NT2/D1 (cell line): ENCODE measurements around the gene AADACL4.

Source experiments
- DNase-seq: peaks from one replicate; pipeline ENCODE4 v3.0.0-alpha.2; 2011; ENCODE audit warnings: low read depth, low spot score
- H3K27me3 ChIP-seq: 2 replicates; pipeline ENCODE4 v1.6.0; 2011; ENCODE audit warnings: mild to moderate bottlenecking; ENCODE audit not compliant: insufficient read length, insufficient read depth
- H3K36me3 ChIP-seq: 2 replicates; pipeline ENCODE4 v1.6.1; 2011; ENCODE audit warnings: mild to moderate bottlenecking, low read length, mixed read lengths; ENCODE audit not compliant: insufficient read depth, insufficient read length
- H3K4me1 ChIP-seq: 2 replicates; pipeline ENCODE4 v1.5.1; 2011; ENCODE audit not compliant: insufficient read depth, insufficient read length
- H3K4me3 ChIP-seq: 2 replicates; pipeline ENCODE4 v1.5.1; 2011; ENCODE audit warnings: low read depth; ENCODE audit not compliant: insufficient read length
- H3K9ac ChIP-seq: 2 replicates; pipeline ENCODE4 v1.6.0; 2011; ENCODE audit warnings: low read depth; ENCODE audit not compliant: insufficient read length
- H3K9me3 ChIP-seq: 2 replicates; pipeline ENCODE4 v1.5.1; 2011; ENCODE audit warnings: mild to moderate bottlenecking, low read length; ENCODE audit not compliant: insufficient read depth
- SUZ12 ChIP-seq: IDR thresholded peaks from 2 replicates; pipeline ENCODE4 v1.6.1; 2011; ENCODE audit not compliant: insufficient read length, insufficient read depth; ENCODE audit errors: extremely low read depth
- YY1 ChIP-seq: IDR thresholded peaks from 2 replicates; pipeline ENCODE4 v1.6.1; 2011; ENCODE audit not compliant: insufficient read length, insufficient read depth
- ZNF274 ChIP-seq: IDR thresholded peaks from 2 replicates; pipeline ENCODE4 v1.6.1; 2011; ENCODE audit warnings: mild to moderate bottlenecking, low read depth, low read length

AADACL4 gene

GRCh38 chr1:12621346-12622335 lies 22.2 kb upstream of the AADACL4 start:
- Histone ChIP-seq H3K9ac (no peak overlapping the region), H3K4me3 (no peak overlapping the region)
- TF ChIP-seq SUZ12 (no peak), ZNF274 (no peak), YY1 (no peak)

DNA sequence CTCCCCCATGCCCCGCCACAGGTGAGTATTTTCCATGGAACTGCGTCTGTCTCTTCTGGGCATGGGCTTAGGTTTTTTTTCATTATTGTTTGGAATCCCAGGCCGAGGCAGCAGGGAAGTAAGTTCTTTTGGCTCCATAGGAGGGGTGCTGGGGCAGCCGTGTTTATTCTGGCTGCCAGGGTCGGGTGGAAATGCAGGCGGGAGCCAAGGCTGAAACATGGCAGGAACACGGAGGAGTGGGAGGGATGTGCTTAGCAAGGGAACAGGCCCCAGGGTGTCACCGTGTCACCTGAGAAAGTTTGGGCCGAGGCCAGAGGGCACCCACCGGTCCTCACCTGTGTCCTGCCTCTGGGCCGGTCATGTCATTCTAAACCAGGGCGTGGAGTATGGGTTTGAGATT lies 21.4 kb upstream of the AADACL4 start:
- DNase-seq = no peak
- H3K4me3 ChIP-seq = no peak overlapping the region
- no peaks in the 10 kb centered on the region for H3K36me3 ChIP-seq
- H3K27me3 ChIP-seq = no peaks in the 10 kb centered on the region
- H3K9ac ChIP-seq = no peak overlapping the region
- no peak for TF ChIP-seq ZNF274
- no peak for TF ChIP-seq SUZ12
- TF ChIP-seq YY1 = no peak
- H3K9me3 ChIP-seq = no peaks in the 10 kb centered on the region
- peaks cover 8% of the 10 kb centered on the region for H3K4me1 ChIP-seq

More at GRCh38 chr1:12621346-12622335, 22.2 kb upstream of the AADACL4 start:
- DNase-seq = no peak
- H3K9me3 ChIP-seq = no peaks in the 10 kb centered on the region
- no peaks in the 10 kb centered on the region for H3K36me3 ChIP-seq
- peaks cover 8% of the 10 kb centered on the region for H3K4me1 ChIP-seq
- H3K27me3 ChIP-seq = no peaks in the 10 kb centered on the region

- no peak overlapping the region for H3K9ac ChIP-seq
These were observed 18.6 kb upstream of the AADACL4 start for GRCh38 chr1:12625276-12625675.

GRCh38 chr1:12626888-12627287 lies 17.0 kb upstream of the AADACL4 start:
- Histone ChIP-seq H3K4me3 (no peak overlapping the region), H3K27me3 (no peaks in the 10 kb centered on the region), H3K9ac (no peak overlapping the region), H3K9me3 (peaks cover 12% of the 10 kb centered on the region; the same call in 1 of the 2 replicates), H3K36me3 (no peaks in the 10 kb centered on the region), H3K4me1 (peaks cover 11% of the 10 kb centered on the region)
- TF ChIP-seq ZNF274 = no peak
- no peak for TF ChIP-seq SUZ12
- TF ChIP-seq YY1 = no peak
- DNase-seq = no peak

More at GRCh38 chr1:12625276-12625675, 18.6 kb upstream of the AADACL4 start:
- TF ChIP-seq YY1 (no peak), ZNF274 (no peak), SUZ12 (no peak)
- DNase-seq = no peak
- no peak overlapping the region for H3K4me3 ChIP-seq
- 0 out of 2 replicates have a peak, but pooled peaks cover 2% of the 10 kb centered on the region for H3K9me3 ChIP-seq
- H3K27me3 ChIP-seq = no peaks in the 10 kb centered on the region
- no peaks in the 10 kb centered on the region for H3K36me3 ChIP-seq
- H3K4me1 ChIP-seq = peaks cover 9% of the 10 kb centered on the region

DNA sequence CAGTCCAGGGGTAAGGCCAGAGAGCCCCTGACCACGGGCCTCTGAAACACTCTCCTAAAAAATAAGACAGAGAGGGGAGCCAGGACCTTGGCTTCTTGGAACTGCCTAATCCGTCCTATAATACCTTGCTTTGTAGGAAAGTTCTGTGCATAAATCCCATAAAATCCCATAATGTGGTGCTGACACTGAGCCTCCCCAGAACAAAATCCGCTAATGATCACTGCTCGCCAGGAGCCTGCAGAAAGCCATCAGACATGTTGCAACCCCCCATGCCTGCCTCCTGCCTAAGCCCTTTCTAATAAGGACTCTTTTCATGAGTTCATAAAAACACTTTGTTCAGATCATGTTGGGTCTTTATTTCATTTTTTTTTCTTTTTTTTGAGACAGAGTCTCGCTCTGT lies 16.6 kb upstream of the AADACL4 start:
- no peak overlapping the region for H3K9ac ChIP-seq
- no peak overlapping the region for H3K4me3 ChIP-seq
- peaks cover 10% of the 10 kb centered on the region for H3K4me1 ChIP-seq
- no peaks in the 10 kb centered on the region for H3K36me3 ChIP-seq
- TF ChIP-seq SUZ12 (no peak), YY1 (no peak), ZNF274 (no peak)
- H3K9me3 ChIP-seq = peaks cover 12% of the 10 kb centered on the region; the same call in 1 of the 2 replicates
- no peak for DNase-seq
- H3K27me3 ChIP-seq = no peaks in the 10 kb centered on the region

- H3K4me3 ChIP-seq = no peak overlapping the region
- H3K36me3 ChIP-seq = no peaks in the 10 kb centered on the region
- H3K9me3 ChIP-seq = peaks cover 12% of the 10 kb centered on the region; the same call in 1 of the 2 replicates
- no peaks in the 10 kb centered on the region for H3K27me3 ChIP-seq
- no peak for DNase-seq
- H3K9ac ChIP-seq = no peak overlapping the region
- no peak for TF ChIP-seq ZNF274
- TF ChIP-seq SUZ12 = no peak
- no peak for TF ChIP-seq YY1
- peaks cover 10% of the 10 kb centered on the region for H3K4me1 ChIP-seq
These were observed 14.4 kb upstream of the AADACL4 start for GRCh38 chr1:12629511-12629956.

- no peak overlapping the region for H3K9ac ChIP-seq
- peaks cover 12% of the 10 kb centered on the region; the same call in 1 of the 2 replicates for H3K9me3 ChIP-seq
- TF ChIP-seq SUZ12 (no peak), ZNF274 (no peak), YY1 (no peak)
These were observed 13.7 kb upstream of the AADACL4 start for GRCh38 chr1:12629985-12630760.

More at GRCh38 chr1:12629985-12630760, 13.7 kb upstream of the AADACL4 start:
- H3K4me1 ChIP-seq = peaks cover 10% of the 10 kb centered on the region
- H3K4me3 ChIP-seq = no peak overlapping the region
- no peak for DNase-seq
- H3K27me3 ChIP-seq = no peaks in the 10 kb centered on the region
- H3K36me3 ChIP-seq = no peaks in the 10 kb centered on the region
